HG03521 (cell line): Measurements from ENCODE around the gene TCERG1L.

Source experiments
- ATAC-seq: cut with Tn5 transposase; IDR thresholded peaks from one replicate; pipeline ENCODE4 v1.9.1; 2021; ENCODE audit warnings: mild to moderate bottlenecking, moderate library complexity; ENCODE audit not compliant: unreplicated experiment

Gene TCERG1L

DNA sequence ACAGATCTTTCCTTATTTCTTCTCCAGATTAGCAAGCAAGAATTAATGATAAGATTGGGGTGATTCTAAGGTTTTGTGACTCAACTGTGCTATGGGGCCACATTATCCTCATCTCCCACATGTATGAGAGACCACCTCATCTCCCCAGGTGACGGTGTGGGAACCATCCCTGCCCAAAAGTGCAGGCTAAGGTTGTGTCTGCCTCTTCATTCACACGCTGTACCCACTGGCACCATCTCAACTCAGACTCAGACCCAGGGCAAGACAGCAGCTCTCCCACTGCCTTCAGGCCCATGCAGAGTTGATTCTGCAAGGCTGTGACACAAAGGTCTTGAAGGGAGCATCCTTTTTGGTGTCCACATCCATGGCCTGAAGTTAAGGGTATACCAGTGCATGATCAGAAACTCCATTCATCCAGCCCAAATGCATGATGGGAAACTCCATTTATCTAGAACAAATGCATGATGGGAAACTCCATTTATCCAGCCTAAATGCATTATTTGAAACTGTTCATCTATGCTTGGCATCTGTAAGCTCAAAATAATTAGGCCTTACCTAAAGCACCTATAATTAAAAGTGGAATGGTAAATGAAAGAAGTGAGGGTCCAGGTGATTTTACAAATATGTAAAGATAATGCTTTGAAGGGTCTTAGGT, 99.4 kb downstream of the TCERG1L start:
- no peak for ATAC-seq

DNA sequence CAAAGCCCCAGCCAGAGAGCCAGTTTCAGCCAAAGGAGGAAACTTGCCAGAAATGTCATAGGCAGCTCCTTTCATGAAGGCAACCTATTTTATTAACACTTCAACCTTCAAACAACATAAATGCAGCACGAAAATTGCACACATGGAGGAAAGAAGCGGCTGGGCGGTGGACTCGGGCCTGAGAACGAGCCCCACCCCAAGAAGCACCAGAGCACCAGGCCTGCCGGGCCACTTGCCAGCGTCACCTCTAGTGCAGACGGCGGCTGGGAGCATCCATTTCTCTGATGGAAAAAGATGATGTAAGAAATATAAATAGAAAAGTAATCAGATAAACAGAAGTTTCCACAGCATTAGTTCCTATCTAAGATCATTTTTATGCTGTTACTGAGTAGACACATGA, 100.0 kb downstream of the TCERG1L start:
- no peak for ATAC-seq

DNA sequence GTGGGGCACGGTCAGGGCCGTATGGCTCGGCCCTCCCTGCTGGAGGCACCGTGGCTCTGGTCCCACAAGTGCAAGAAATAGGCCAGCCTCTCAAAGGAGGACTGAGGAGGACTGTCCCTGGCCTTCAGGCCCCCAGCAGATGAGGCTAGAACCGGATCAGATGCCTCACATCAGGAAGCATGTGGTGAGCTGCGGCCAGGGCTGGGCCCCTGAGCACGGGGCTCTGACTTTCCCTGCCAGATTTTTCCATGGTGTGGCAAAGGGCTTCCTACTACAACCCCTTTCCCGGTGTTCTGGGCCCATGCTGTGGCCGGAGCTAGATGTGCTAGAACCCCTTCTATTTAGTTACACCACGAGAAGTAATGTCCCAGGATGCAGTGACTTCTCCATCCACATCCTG, 100.4 kb downstream of the TCERG1L start:
- no peak for ATAC-seq

DNA sequence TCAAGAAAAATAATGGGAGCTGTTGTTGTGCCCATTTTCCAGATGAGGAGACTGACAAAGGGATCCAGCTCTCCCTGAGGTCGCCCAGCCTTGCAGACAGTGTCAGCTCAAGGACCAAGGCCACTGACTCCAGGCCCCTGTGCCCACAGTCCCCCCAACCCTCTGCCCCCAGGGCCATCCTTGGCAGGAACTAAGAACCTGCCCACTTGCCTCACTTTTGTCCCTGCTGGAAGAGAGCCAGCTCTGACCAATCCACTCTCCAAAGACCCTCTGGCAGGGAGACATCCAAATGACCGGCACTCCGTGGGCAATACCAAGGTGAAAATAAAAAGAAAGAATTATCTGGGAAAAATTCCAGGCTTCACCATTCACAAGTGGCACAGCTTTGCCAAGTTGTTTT, 101.3 kb downstream of the TCERG1L start:
- no peak for ATAC-seq

DNA sequence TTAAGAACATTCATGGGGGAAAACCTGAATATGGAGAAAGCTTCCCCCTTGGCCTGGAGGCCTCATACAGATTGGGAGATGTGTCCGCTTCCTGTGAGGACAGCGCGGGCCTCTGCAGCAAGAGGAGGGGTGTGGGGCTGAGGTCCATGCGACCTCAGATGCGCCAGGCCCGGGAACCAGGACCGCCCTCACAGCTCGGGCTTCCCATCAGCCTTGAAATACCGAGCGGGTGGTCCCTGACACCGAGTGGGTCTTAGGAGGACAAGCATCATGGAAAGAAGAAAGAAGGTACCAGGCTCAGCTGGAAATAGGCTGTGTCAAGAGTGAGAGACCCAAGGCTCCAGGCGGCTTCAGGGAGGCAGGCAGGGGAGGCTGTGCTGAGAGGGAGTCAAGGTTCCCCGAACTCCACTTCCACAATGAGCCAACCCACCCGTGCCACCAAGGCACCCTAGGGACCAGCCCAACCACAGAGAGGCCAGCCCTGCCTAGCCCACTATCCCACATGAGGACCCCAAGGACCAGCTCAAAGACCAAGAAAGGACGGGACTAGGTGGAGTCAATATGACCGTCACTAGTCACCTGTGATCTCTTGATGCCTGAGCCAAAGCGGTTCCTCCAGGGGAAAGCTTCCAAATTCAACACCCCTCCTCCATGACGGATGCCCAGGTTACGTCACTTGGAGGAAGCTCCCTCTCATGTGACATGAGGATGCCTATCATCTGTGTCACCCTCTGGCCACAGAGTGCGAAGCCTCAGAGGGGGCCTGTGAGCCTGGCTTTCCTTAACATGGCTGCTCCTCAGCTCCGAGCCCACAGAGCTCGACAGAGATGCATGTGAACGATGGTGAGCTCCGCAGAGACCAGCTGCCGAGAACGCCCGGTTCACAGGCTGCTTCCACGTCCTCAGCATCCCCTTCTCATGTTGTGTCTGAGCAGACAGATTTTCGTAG, 103.7 kb downstream of the TCERG1L start:
- no peak for ATAC-seq

DNA sequence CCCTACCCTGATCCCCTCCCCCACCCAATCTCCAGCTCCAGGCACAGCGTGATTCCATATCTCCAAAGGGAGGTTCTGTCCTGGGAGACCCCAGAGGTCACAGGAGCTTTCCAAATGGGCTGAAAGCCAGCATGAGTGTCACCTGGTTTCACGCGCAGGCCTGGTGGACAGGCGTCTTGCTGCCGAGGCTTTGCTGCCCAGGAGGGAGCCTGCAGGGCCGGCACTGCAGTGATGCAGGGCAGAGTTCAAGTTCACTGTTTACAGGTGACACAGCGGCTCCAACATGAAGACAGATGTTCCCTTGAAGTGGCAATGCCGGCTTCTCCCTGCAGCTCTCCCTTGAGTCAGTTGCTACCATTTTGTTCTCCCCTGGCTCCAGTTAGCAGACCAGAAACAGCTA, 104.3 kb downstream of the TCERG1L start:
- no peak for ATAC-seq

DNA sequence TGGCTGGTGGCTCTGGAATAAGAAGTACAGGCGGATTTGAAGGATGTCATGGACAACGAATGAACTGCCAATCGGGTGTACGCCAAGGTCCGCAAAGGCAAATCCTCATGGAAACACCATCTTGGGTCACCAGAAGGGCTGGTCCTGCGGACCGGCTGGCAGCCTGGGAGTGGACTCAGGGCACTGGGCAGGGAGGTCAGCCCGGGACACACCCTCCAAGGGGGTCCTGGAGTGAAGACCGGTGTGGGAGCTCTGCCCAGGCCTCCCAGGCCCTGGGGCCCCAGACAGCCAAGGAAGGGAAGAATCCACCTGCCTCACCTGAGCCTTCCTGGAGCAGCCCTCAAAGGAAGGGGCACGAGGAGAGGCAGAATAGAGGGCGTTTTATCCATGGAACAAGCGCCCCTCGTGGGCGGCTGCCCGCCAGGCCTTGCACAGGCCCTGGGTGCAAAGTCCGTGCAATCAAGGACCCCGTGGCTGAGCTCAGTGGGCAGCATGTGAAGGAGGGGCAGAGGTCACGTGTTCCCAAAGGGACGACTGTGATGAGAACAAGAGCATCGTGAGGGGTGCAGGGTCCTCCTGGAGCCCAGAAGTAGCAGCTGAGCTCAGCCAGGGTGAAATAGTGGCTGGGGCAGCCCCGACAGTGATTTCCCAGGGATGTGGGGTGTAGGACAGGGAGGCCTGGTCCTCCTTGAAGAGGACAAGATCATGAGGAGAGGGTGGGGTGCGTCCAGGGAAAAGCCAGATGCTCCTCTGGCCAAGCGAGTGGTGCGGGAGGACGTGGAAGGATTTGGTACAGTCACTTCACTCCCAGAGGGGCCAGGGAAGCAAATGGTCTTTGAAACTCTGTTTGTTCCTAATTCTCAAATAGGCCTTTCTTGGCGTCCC, 105.2 kb downstream of the TCERG1L start:
- ATAC-seq, result no peak

DNA sequence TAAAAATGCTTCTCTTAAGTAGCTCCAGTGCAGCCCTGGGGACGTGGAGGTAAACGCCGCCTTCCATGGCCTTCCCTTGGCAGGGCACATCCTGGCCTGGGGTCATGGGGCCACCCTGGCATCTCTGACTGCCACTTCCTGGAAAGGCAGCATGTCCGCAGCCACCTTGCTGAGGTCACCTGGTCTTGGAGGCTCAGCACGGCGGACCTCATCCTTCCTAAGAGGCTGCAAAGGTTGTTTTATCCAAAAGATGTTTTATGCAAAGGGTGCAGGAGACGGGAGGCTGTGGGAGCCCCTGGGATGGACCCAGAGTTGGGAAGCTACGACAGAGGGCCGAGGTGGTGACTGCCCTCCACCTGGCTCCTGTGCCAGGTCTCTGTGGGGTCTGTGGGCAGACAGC, 106.0 kb downstream of the TCERG1L start:
- no peak for ATAC-seq

DNA sequence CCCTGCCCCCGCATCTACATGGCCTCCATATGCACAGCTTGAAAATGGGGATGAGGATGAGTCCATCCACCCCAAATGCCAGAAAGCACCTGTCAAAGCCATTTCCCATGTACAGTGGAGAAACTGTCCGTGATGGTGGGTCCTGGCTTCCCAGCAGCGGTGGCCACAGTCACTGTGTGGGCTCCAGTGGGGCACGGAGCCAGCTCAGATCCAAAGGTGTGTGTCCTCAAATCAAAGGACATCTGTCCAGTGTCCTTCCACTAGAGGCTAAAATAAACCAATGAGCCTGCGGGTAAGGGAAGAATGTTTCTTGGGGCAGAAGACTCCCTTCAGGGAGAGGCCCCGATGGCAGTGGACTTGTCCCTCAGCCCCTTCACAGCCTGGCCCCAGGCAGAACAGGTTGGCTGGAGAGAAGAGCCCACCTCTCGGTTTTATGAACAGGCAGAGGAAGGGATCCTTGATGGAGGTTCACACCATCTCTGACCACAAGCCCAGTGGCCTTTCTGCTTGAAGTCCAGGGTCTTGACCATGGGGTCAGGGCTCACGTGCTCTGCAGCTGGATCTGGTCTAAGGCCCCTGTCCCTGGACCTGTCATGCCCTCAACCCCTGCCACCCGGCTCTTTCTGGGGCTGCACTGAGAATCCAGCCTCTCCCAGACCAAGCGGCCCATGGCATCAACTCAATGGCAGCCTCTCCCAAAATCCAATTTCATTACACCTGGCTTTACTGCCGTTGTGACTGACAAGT, 106.9 kb downstream of the TCERG1L start:
- ATAC-seq, result no peak

DNA sequence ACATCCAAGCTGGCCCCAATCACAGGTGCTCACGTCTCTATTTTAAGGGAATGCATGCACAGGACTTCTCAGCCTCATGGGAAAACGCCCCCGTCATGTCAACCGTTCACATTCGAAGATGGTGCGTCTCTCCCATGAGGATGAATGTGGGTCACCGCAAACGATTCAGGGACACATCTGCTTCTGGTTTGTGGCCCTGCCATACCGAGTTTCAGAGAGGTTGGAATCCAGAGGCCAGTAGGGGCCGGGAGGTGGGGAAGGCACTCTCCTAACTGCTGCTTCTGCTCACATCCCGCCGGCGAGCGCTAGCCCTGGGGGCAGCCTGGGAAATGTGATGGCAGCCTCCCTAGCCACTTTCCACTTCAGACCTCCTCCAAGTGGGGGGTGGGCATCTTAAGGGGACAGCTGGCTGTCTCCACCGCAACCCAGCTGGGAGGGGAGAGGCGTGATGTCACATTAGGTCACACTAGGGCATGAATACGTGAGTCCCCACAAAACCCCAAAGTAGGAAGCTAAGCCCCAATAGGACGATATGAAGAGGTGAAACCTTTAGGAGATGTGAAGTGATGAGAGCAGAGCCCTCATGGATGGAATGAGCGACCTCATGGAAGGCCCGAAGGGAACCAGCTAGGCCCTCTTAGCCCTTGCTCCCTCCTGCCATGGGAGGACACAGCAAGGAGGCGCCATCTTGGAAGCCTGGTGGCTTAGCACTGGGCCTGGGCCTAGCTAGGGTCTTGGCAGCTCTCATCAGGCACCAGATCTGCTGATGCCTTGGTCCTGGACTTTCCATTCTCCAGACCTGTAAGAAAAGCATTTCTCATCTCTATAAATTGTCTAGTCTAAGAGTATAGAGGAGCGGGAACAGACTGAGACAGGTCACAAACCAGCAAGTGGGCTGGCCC, 107.8 kb downstream of the TCERG1L start:
- ATAC-seq, result no peak

DNA sequence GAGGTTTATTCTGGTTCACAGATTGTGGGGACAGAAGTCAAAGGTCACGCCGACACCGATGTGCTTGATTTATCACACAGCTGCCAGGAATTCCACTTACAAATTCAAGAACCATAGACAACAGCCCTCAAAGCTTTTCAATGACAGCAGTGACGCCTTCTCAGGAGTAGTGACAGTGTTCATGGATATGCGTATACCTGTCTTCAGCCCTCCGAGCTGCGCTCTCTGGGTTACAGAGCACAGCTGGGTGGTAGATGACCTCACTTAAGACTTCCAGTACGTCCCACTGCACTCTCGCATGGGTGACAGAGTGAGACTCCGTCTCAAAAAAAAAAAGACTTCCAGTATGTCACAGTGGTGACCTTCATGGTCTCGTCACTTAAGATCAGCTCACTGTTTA, 108.5 kb downstream of the TCERG1L start:
- ATAC-seq, result no peak

DNA sequence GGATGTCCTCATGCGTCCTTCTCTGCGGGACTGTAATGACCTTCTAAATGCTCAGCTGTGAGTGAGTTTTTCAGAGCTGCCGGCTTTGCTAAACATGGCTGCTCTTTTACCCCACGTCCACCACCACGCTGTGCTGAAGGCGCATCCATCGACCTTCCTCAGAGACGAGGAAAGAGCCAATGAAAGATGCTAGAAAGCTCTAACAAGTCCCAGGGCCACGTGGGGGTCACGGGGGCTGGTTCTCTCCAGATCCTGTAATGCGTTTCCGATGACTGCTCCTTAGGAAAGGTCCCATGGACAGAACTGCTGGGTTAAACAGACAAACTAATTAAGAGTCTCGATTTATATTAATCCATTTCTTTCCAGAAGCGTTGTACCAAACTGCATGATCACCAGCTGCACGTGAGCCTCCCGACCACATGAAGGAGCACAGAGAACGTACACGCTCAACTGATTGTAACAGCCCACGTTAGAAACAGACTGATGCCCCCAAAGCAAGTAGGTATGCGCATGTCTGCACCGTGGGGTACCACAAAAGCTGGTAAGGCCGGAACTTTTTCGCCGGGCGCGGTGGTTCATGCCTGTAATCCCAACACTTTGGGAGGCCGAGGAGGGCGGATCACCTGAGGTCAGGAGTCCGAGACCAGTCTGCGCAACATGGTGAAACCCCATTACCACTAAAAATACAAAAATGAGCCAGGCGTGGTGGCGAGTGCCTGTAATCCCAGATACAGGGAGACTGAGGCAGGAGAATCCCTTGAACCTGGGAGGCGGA, 109.6 kb downstream of the TCERG1L start:
- ATAC-seq, result no peak

DNA sequence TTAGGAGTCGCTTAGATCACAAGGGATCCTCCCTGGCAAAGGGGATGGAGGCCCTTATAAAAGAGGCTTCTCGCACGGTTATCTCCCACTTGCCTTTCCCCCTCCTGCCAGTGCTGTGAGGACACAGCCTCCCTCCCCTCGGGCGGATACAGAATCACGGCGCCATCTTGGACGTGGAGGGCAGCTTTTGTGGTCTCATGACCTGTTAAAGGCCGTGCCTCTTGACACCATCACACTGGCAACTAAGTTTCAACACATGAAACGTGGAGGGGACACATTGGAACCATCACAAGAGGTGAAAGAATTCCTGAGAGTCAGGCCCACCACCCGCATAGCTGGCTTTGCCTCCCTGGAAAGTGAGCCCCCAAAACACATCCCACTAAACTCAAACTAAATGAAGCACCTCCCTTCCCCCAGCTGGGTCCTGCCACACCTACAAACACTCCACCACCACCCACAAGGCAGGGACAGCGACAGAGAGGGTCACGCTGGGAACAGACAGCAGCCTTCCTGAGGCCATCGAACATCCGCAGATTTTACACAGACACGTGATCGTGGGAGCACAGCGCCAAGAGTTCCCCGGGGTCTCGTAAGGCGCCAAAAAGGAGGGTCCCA, 110.6 kb downstream of the TCERG1L start:
- ATAC-seq, result no peak

DNA sequence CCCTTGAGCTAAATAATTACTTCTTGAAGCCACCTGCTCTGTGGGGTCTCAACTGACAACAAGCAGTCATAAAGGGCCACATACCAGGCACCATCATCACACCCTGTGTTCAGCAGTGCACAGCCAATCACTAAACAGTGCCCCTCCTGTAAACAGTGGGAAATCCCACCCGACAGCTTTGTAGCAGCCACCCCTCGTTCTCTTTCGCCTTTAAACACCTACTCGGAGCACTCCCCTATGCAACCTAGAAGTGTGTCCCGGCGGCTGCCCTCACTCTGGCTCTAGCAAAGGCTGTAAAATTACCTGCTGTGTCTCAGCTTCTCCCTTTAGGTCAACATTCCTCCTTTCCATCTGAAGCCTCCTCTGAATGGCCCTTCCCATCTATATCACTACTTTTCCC, 111.9 kb downstream of the TCERG1L start:
- no peak for ATAC-seq

DNA sequence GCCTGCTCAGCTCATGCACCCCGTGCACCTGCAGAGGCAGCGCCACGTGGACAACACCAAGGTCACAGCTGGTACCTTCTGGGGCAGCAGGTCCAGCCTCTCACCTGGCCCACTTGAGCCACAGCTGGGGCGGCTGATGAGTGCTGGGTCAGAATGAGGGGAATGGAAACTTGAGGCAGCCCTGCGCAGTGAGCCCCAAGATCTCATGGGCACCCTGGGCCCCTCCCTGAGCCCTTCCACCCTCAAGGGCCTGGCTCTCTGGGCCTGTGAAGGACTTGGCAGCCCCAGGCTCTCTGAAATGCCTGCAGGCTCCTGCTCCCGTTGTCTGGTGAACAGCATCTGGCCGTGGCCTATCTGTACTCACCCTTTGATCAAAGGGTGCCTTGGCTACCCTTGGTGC, 112.7 kb downstream of the TCERG1L start:
- no peak for ATAC-seq

DNA sequence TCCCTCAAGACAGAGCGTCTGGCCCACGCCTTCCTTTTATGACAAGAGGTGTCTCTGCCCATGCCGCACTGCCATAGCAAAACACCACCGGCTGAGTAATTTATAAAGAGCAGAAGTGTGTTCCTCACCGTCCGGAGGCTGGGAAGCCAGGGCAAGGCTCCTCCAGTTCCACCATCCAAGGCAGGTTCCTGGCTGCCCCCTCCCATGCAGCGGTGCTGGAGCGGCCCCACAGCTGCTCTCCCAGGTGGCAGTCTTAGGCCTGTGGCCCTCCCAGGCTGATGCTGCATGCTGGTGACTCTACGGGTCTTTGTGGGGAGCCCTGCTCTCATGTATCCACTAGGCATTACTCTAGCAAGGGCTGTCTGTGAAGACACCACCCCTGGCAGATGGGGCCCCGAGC, 113.1 kb downstream of the TCERG1L start:
- no peak for ATAC-seq

DNA sequence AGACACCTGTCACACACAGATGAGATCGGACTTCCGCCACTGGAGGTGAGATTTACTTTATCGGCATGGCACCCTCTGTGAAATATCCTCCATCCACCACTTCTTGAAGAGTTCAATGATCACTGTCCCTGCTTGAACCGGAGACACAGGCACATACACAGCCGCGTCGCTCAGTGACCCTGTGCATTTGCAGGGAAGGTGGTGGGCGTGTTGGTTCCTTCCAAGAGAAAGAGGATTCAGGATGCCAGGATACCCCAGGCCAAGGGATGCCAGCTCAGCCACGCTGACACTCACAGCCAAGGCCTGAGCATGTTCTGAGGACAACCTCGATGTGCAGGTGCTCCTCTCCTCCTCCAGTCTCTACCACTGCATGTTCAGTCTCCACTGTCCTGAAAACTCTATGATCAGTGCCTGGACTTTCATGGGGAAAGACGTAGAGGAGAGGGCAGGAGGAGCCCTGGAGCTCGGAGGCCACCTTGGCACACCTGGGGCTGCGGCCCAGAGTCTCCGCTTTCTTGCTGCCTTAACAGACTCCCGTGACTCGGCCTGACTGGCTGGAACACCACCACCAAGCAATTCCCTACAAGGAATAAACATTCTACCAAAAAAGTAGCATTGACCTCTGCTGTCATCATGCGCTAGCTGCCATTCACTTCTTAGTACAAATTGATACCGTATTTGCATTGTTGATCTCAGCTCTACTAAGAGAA, 115.2 kb downstream of the TCERG1L start:
- no peak for ATAC-seq
